Measurements from ENCODE around the gene GABARAP. TPM values are rescaled to one million over a fixed set of nuclear protein-coding genes. Genes with fewer than 3 reads are reported as not detected.

GABARAP gene
- total and polyA plus RNA-seq, 9 donors = 308 to 363 (median 326) TPM

DNA sequence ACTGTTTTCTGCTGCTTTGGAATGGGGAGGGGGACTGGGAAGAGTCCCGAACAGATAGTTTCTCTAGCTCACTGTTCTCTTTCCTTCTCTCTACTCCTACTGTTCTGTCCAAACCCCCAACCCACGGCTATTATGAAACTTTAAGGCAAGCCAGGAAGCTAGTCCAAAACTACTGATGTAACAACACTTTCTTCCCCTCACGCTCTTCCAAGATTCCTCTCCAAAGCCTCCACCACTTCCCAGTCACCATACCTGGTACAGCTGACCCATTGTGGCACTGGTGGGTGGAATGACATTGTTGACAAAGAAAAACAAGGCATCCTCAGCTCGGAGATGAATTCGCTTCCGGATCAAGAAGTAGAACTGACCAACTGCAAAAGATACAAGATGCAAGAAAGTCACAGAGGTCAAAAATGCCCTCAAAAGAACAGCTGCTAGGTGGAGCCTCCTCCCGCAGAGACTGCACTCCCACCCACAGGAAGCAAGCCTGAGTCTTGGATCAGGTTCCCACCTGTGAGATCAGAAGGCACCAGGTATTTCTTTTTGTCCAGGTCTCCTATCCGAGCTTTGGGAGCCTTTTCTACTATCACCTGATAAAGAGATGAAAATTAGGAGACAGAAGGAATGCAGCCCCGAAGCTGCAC is 1.0 kb downstream of the GABARAP start:
- no peaks in the 10 kb centered on the region for H3K9me3 ChIP-seq (replicated peaks; ENCODE audit: control insufficient read depth, low read depth, low read length)
- H3K36me3 ChIP-seq (ENCODE audit: control insufficient read depth, insufficient read depth, low read length) = peaks cover 46% of the 10 kb centered on the region
- no peaks in the 10 kb centered on the region for H3K27me3 ChIP-seq (ENCODE audit: control insufficient read depth, insufficient read depth, low read length)
- peaks cover 39% of the 10 kb centered on the region for H3K4me1 ChIP-seq (ENCODE audit: control insufficient read depth, insufficient read depth, low read length)
- H3K4me3 ChIP-seq (ENCODE audit: low read length) = peak overlapping the region; percentile 85
- H3K27ac ChIP-seq (ENCODE audit: low read length) = peak overlapping the region; percentile 100
- 30% methylated on average over 6 of the region's 9 CpGs for WGBS (ENCODE audit: insufficient coverage)
- DNase-seq = no peak

DNA sequence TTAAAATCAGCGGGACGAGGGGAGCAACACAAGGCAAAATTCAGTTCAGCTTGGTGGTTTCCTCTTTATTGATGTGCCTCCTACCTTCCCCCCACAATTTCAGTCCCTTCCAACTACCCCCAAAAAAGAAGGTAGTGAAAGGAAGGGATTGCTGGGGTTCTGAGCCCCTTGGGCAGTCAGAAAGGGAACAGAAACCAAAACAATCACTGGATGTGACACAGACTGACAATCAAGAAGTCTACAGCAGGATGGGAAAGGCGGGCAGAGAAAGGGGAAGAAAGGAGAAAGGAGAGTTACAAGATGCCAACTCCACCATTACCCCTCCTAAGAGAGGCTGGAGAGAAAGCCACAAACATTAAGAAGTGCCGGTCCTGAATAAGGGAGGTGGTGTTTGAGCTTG is 1.9 kb downstream of the GABARAP start:
- Histone ChIP-seq H3K36me3 (ENCODE audit: control insufficient read depth, insufficient read depth, low read length) (peaks cover 49% of the 10 kb centered on the region), H3K4me1 (ENCODE audit: control insufficient read depth, insufficient read depth, low read length) (peaks cover 39% of the 10 kb centered on the region), H3K4me3 (ENCODE audit: low read length) (no peak overlapping the region), H3K9me3 (replicated peaks; ENCODE audit: control insufficient read depth, low read depth, low read length) (no peaks in the 10 kb centered on the region), H3K27ac (ENCODE audit: low read length) (peak overlapping the region; percentile 100), H3K27me3 (ENCODE audit: control insufficient read depth, insufficient read depth, low read length) (no peaks in the 10 kb centered on the region)
- peak; percentile 62 for DNase-seq
- 72% methylated on average over 2 of the region's 4 CpGs for WGBS (ENCODE audit: insufficient coverage)

DNA sequence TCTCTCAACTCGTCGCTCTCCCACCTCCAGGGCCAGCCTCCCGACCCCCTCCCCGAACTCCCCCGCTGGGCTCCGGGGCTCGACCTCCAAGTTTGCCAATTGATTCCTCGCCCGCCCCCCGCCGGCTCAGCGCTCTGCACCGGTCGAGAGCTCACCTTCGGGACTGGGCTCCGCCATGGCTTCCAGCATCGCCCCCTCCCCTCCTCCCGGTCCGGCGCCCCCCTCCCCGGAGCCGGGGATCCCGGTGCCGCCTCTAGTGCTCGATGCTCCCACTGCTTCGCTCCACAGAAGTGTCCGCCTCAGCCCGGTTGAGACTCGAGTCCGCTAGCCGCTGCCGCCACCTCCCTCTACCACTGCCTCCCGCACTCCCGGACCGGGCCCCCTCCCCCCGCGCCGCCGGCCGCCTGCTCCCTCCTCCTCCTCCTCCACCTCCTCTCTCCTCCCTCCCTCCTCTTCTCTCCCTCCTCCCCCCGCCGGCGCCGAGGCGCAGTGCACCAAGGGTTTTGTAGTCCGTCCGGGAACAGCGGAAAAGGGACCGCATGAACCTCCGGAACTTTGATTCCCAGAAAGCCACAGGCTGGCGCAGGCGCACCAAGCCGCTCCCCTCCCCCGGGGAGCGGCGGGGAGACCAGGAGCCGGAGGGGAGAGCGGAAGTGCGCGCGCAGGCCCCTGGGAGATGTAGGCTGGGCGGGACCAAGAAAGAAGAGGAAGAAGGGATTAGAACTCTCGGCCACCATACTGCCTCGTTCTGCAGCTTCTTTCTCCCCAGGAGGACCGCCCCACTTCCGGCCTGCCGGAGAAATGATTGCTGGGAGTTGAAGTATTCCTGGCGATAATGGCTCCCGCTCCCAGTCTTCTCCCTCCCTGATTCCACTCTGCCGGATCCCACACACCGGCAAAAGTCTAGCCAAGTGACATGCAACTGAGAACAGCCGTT is 2.9 kb downstream of the GABARAP start, which contains the start of gene PHF23:
Gene PHF23, minus strand, starts transcription at position 367 of the 937 bp plus-strand sequence. Its CDS starts 178 bp downstream, at position 189.
- Histone ChIP-seq H3K4me1 (ENCODE audit: control insufficient read depth, insufficient read depth, low read length) (peaks cover 47% of the 10 kb centered on the region), H3K36me3 (ENCODE audit: control insufficient read depth, insufficient read depth, low read length) (peaks cover 45% of the 10 kb centered on the region), H3K9me3 (replicated peaks; ENCODE audit: control insufficient read depth, low read depth, low read length) (no peaks in the 10 kb centered on the region), H3K4me3 (ENCODE audit: low read length) (peak within 1 kb of the TSS; percentile 100), H3K27ac (ENCODE audit: low read length) (peak within 1 kb of the TSS; percentile 95), H3K27me3 (ENCODE audit: control insufficient read depth, insufficient read depth, low read length) (no peaks in the 10 kb centered on the region)
- DNase-seq = peak; percentile 100
- under 1% methylated on average over 49 of the region's 72 CpGs for WGBS (ENCODE audit: insufficient coverage)

DNA sequence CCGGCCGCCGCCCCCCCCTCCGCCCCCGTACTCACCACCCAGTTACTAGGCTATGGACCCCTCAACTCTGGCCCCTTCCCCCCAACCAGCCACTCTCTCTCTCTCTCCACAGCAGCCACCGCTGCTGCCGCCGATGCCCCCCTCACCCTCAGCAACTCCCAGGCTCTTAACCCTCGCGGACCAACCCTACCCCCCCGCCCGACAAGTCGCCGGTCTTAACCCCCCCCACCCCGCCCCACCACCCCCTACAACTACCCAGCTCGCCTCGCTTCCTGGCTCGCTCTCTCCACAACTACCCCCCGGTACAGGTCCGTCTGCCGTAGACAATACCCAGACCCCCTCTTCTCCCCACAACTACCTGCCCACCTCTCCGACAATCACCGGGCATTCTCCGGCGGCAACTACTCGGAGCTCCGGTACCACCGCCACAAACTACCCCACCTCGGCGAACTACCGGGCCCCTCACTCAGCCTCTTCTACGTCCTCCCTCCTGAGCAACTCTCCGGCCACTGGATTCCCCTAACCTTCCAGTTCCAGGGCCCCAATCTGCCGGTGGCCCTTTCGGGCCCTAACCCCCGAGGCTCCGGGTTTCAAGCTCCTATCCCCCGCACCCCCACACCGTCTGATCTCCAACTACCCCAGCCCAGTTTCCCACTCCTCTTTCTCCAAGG is 3.7 kb downstream of the GABARAP start:
- peak; percentile 48 for DNase-seq
- H3K27me3 ChIP-seq (ENCODE audit: control insufficient read depth, insufficient read depth, low read length) = no peaks in the 10 kb centered on the region
- H3K4me3 ChIP-seq (ENCODE audit: low read length) = peak overlapping the region; percentile 100
- peaks cover 37% of the 10 kb centered on the region for H3K36me3 ChIP-seq (ENCODE audit: control insufficient read depth, insufficient read depth, low read length)
- peak overlapping the region; percentile 95 for H3K27ac ChIP-seq (ENCODE audit: low read length)
- peaks cover 43% of the 10 kb centered on the region for H3K4me1 ChIP-seq (ENCODE audit: control insufficient read depth, insufficient read depth, low read length)
- no peaks in the 10 kb centered on the region for H3K9me3 ChIP-seq (replicated peaks; ENCODE audit: control insufficient read depth, low read depth, low read length)
- WGBS (ENCODE audit: insufficient coverage) = 0% methylated on average over 24 of the region's 39 CpGs

DNA sequence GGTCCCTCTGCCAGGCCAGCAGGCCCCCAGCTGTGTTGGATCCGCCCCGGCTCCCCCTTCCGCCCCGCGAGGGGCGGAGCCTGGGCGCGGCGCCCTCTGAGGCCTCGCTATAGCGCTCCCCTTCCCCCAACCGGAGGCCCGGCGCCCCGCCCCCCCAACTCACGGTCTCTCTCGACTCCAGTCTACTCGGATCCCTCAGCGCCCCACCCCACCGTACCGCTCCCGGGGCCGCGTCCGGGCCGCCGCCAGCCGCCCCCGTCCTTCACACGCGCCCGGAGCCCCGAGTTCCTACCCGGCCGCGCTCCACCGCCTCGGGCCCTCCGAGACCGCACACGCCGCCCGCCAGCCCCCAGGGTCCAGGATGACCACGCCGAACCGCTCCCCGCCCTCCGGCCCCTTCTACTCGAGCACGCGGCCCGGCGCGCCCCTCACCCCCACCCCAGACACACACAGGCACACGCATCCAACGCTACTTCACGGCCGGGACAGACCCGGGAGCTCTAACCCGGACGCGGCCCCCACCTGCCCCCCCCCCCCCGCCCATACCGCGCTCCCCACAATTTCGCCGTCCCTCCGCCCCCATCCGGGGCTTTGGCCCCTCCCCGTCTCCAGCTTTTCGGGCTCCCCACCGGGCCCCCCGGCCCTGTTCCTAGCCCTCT is 4.4 kb downstream of the GABARAP start:
- H3K27me3 ChIP-seq (ENCODE audit: control insufficient read depth, insufficient read depth, low read length) = no peaks in the 10 kb centered on the region
- H3K27ac ChIP-seq (ENCODE audit: low read length) = peak overlapping the region; percentile 95
- peak; percentile 81 for DNase-seq
- H3K4me3 ChIP-seq (ENCODE audit: low read length) = peak overlapping the region; percentile 100
- peaks cover 43% of the 10 kb centered on the region for H3K4me1 ChIP-seq (ENCODE audit: control insufficient read depth, insufficient read depth, low read length)
- under 1% methylated on average over 53 of the region's 73 CpGs for WGBS (ENCODE audit: insufficient coverage)
- no peaks in the 10 kb centered on the region for H3K9me3 ChIP-seq (replicated peaks; ENCODE audit: control insufficient read depth, low read depth, low read length)
- peaks cover 37% of the 10 kb centered on the region for H3K36me3 ChIP-seq (ENCODE audit: control insufficient read depth, insufficient read depth, low read length)

DNA sequence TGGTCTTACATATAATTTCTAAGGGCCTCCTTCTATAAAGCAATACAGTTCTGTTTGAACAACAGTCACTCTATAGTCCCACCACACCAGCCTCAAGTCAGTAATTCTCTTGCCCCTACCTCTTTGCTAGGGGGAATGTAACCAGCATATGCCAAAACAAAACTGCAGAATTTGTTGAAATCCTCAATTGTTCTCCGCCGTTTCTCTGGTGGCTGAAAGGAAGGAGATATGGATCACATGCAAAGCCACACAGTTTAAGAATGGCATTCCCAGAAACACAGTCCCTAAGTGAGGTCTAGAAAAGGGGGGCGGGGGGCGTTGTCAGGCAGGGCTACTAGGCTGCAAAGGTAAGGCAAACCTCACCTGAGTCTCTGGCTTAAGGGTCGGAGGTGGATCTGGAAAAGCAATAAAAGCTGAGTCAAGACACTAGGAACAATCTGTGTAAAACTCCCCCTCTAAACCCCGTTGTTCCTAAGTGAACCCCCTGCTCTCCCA is 4.9 kb downstream of the GABARAP start:
- 18% methylated on average over 4 of the region's 6 CpGs for WGBS (ENCODE audit: insufficient coverage)
- peak; percentile 40 for DNase-seq
- Histone ChIP-seq H3K27me3 (ENCODE audit: control insufficient read depth, insufficient read depth, low read length) (no peaks in the 10 kb centered on the region), H3K4me3 (ENCODE audit: low read length) (peak overlapping the region; percentile 100), H3K4me1 (ENCODE audit: control insufficient read depth, insufficient read depth, low read length) (peaks cover 47% of the 10 kb centered on the region), H3K27ac (ENCODE audit: low read length) (peak overlapping the region; percentile 95), H3K9me3 (replicated peaks; ENCODE audit: control insufficient read depth, low read depth, low read length) (no peaks in the 10 kb centered on the region), H3K36me3 (ENCODE audit: control insufficient read depth, insufficient read depth, low read length) (peaks cover 37% of the 10 kb centered on the region)

DNA sequence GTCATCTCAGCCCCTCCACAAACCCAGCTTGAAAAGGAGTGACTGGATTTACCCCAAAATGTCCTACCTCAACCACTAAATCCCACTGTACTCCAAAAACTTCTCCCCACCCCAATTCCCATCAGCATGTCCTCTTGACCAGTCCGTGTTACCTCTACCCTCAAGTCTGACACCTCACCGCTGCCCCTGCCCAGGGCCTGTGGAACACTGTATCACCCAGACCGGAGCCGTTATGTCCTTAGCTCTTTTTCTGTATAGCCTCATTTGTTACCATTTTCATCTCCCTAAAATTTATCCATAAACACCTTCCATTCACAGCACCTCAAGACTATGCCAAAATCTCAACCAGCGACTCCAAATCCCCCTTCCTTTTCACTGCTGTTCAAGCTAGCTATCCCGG is 5.4 kb downstream of the GABARAP start:
- WGBS (ENCODE audit: insufficient coverage) = 85% methylated on average over 6 of the region's 6 CpGs
- H3K27me3 ChIP-seq (ENCODE audit: control insufficient read depth, insufficient read depth, low read length) = no peaks in the 10 kb centered on the region
- H3K9me3 ChIP-seq (replicated peaks; ENCODE audit: control insufficient read depth, low read depth, low read length) = no peaks in the 10 kb centered on the region
- no peak for DNase-seq
- no peak overlapping the region for H3K27ac ChIP-seq (ENCODE audit: low read length)
- H3K36me3 ChIP-seq (ENCODE audit: control insufficient read depth, insufficient read depth, low read length) = peaks cover 37% of the 10 kb centered on the region
- no peak overlapping the region for H3K4me3 ChIP-seq (ENCODE audit: low read length)
- H3K4me1 ChIP-seq (ENCODE audit: control insufficient read depth, insufficient read depth, low read length) = peaks cover 51% of the 10 kb centered on the region

DNA sequence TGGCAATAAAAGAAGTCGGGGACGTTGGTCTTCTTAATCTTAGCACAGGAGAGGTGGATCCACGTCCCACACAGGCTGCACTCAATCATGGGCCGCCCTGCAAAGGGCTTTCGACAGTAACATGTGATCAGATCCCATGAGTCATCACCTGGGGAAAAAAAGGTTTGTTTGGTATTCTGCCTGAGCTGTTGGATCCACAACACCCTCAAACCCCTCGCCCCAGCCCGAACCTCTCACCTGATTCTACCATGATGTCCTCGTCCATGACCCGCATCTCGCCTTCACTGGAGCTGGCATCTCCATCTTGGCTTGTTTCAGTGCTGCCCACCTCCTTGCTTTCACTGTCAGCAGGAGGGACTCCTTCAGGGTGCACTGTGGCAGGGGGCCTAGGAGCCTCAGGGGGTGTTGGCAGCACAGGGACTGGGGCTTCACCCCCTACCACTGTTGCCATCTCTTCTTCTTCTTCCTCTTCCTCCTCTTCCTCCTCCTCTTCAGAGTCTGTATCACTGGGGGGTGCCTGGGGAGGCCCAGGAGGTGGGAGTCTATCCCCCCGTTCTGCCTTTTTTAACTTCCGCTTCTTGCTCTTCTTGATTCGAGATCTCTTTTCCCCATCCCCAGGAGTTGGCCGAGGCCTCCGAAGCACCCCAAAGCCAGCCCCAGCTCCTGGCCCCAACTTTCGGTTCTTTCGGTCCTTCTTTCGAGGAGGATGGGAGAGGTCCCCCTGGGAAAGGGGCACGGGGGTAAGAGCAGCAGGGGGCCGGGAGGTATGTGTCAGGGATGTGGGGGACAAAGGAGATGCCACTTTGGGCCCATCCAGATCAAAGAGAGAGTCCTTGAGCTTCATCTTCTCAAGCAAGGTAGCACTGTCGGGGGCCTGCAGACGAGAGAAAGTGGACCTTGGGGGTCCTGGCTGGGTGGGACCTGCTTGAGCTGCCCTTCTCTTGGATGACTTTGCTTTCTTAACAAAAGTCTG is 6.3 kb downstream of the GABARAP start:
- Histone ChIP-seq H3K27ac (ENCODE audit: low read length) (no peak overlapping the region), H3K27me3 (ENCODE audit: control insufficient read depth, insufficient read depth, low read length) (no peaks in the 10 kb centered on the region), H3K36me3 (ENCODE audit: control insufficient read depth, insufficient read depth, low read length) (peaks cover 34% of the 10 kb centered on the region), H3K4me3 (ENCODE audit: low read length) (no peak overlapping the region), H3K9me3 (replicated peaks; ENCODE audit: control insufficient read depth, low read depth, low read length) (no peaks in the 10 kb centered on the region), H3K4me1 (ENCODE audit: control insufficient read depth, insufficient read depth, low read length) (peaks cover 43% of the 10 kb centered on the region)
- no peak for DNase-seq
- 68% methylated on average over 10 of the region's 22 CpGs for WGBS (ENCODE audit: insufficient coverage)

All from muscle of leg (tissue), 11 donors.